Endodermal cell (in vitro differentiated cells): ENCODE results near the gene KIF20B. TPM values are rescaled to one million over a fixed set of nuclear protein-coding genes. Genes with fewer than 3 reads are reported as not detected.

Experiments
- DNase-seq: peaks from one replicate; pipeline ENCODE4 v3.0.0-alpha.2; 2017
- H3K27ac ChIP-seq: 2 replicates; pipeline ENCODE4 v1.5.1; 2013; ENCODE audit warnings: mild to moderate bottlenecking, low read depth, low read length, moderate library complexity
- H3K27me3 ChIP-seq: 2 replicates; pipeline ENCODE4 v1.6.1; 2013; ENCODE audit warnings: mild to moderate bottlenecking, low read length, moderate library complexity; ENCODE audit not compliant: insufficient read depth, control insufficient read depth, poor library complexity, severe bottlenecking
- H3K36me3 ChIP-seq: 2 replicates; pipeline ENCODE4 v1.7.0; 2013; ENCODE audit warnings: mild to moderate bottlenecking, low read length, moderate library complexity; ENCODE audit not compliant: control insufficient read depth, insufficient read depth
- H3K4me1 ChIP-seq: one replicate; pipeline ENCODE4 v1.7.0; 2013; ENCODE audit warnings: low read length; ENCODE audit not compliant: control insufficient read depth, insufficient read depth
- H3K4me3 ChIP-seq: 2 replicates; pipeline ENCODE4 v1.5.1; 2013; ENCODE audit warnings: mild to moderate bottlenecking, low read length, moderate library complexity
- H3K9ac ChIP-seq: 2 replicates; pipeline ENCODE4 v1.6.1; 2013; ENCODE audit warnings: mild to moderate bottlenecking, low read length, moderate library complexity; ENCODE audit not compliant: poor library complexity, severe bottlenecking; ENCODE audit errors: extremely low read depth
- H3K9me3 ChIP-seq: 2 replicates; pipeline ENCODE4 v1.6.1; 2013; ENCODE audit warnings: mild to moderate bottlenecking, low read length, moderate library complexity; ENCODE audit not compliant: control insufficient read depth
- H3K27ac Mint-ChIP-seq: 2 replicates; pipeline ENCODE4 v1.8.0; 2020; ENCODE audit warnings: mixed read lengths
- H3K27me3 Mint-ChIP-seq: 2 replicates; pipeline ENCODE4 v1.8.0; 2021; ENCODE audit warnings: mild to moderate bottlenecking, mixed read lengths; ENCODE audit not compliant: insufficient read depth
- H3K36me3 Mint-ChIP-seq: 2 replicates; pipeline ENCODE4 v1.8.0; 2020; ENCODE audit warnings: low read depth, mixed read lengths
- H3K4me1 Mint-ChIP-seq: 2 replicates; pipeline ENCODE4 v1.8.0; 2020; ENCODE audit warnings: mixed read lengths
- H3K4me3 Mint-ChIP-seq: 2 replicates; pipeline ENCODE4 v1.8.0; 2020; ENCODE audit warnings: mild to moderate bottlenecking, moderate library complexity, mixed read lengths
- H3K9me3 Mint-ChIP-seq: 2 replicates; pipeline ENCODE4 v1.8.0; 2020; ENCODE audit warnings: mild to moderate bottlenecking, mixed read lengths
- WGBS, 2 experiments: methylation state at CpG; one replicate each; pipeline versions ENCODE4 v1.1.5 to v1.1.7; 2013; ENCODE audit warnings: missing lambda C conversion rate in 2 of 2, mixed read lengths in 1 of 2; ENCODE audit not compliant: insufficient coverage in 1 of 2, insufficient read length in 1 of 2; 5-methylcytosine and 5-hydroxymethylcytosine counted together
- total RNA-seq, 2 donors: library from RNA; stranded (reverse); fragmentation: NEBNext Ultra II Directional in 1 of 2; extraction: Animal tissue kit (Norgen Biotek cat#: 25700) in 1 of 2; gene quantifications; 2 replicates in 1 of 2; 3 replicates in 1 of 2; pipeline ENCODE4 v1.2.1, GENCODE V29; 2021
- TF ChIP-seq, protein P1 (sequence below): fragments of 200-600 bp; sonication (generic); conservative IDR thresholded peaks from 2 replicates; pipeline ENCODE4 v1.5.0; 2021; ENCODE audit warnings: antibody characterized with exemption, mild to moderate bottlenecking

The KIF20B gene
- total RNA-seq, 2 donors from 2014 or later, result 43.4 to 43.7 TPM

DNA sequence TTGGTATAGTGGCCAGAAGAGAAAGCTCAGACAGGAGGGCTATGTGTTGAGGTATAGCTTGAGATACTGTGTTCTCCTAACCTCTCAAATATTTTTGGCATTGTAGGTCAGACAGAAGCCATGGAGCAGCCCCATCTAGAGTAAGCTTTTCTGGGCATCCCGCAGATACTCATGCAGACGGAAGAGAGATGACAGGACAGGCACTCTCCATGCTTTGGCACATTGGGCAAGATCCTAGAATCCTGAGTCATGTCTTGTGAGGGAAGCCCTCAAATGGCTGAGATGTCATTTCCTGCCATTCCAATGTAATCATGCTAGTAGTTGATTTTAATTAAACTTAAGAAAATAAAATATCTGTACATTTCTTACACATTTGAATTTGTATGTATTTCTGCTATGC lies 16.8 kb upstream of the KIF20B start:
- H3K36me3 ChIP-seq, result no peaks in the 10 kb centered on the region
- H3K36me3 Mint-ChIP-seq, result no peaks in the 10 kb centered on the region
- peaks cover 3% of the 10 kb centered on the region for H3K4me1 Mint-ChIP-seq
- WGBS, 2 experiments, result 94 to 100% methylated on average over 2 of the region's 2 CpGs
- no peak for DNase-seq
- H3K27ac ChIP-seq, result no peak overlapping the region
- no peaks in the 10 kb centered on the region for H3K4me1 ChIP-seq
- no peak overlapping the region for H3K4me3 Mint-ChIP-seq
- no peaks in the 10 kb centered on the region for H3K27me3 ChIP-seq
- no peaks in the 10 kb centered on the region for H3K9me3 Mint-ChIP-seq
- TF ChIP-seq, protein P1, sequence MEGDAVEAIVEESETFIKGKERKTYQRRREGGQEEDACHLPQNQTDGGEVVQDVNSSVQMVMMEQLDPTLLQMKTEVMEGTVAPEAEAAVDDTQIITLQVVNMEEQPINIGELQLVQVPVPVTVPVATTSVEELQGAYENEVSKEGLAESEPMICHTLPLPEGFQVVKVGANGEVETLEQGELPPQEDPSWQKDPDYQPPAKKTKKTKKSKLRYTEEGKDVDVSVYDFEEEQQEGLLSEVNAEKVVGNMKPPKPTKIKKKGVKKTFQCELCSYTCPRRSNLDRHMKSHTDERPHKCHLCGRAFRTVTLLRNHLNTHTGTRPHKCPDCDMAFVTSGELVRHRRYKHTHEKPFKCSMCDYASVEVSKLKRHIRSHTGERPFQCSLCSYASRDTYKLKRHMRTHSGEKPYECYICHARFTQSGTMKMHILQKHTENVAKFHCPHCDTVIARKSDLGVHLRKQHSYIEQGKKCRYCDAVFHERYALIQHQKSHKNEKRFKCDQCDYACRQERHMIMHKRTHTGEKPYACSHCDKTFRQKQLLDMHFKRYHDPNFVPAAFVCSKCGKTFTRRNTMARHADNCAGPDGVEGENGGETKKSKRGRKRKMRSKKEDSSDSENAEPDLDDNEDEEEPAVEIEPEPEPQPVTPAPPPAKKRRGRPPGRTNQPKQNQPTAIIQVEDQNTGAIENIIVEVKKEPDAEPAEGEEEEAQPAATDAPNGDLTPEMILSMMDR, result no peak
- H3K9ac ChIP-seq, result no peak overlapping the region
- H3K27me3 Mint-ChIP-seq, result no peaks in the 10 kb centered on the region
- no peak overlapping the region for H3K27ac Mint-ChIP-seq
- no peaks in the 10 kb centered on the region for H3K9me3 ChIP-seq
- no peak overlapping the region for H3K4me3 ChIP-seq

DNA sequence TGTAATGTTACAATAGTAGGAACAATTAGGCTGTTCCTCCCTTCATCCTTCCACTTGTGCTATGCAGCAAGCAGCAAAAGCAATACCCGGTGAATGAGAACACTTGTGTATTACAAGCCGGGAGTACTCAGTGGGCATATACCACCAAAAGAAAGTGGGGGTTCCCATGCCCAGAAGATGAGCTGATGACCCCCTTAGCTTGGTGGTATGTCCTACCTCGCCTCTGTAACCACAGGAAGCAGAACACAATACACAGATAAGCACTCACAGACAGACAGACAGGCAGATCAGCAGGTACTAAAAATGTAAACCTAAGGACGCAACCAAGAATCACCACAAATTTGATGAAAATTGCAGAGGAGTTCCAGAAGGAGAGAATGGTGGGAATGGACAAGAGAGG lies 15.5 kb upstream of the KIF20B start:
- Mint-ChIP-seq H3K4me1 (peaks cover 3% of the 10 kb centered on the region), H3K9me3 (no peaks in the 10 kb centered on the region), H3K4me3 (no peak overlapping the region), H3K36me3 (no peaks in the 10 kb centered on the region), H3K27me3 (no peaks in the 10 kb centered on the region), H3K27ac (no peak overlapping the region)
- H3K27ac ChIP-seq, result no peak overlapping the region
- H3K4me3 ChIP-seq, result no peak overlapping the region
- H3K9ac ChIP-seq, result no peak overlapping the region
- H3K27me3 ChIP-seq, result no peaks in the 10 kb centered on the region
- H3K36me3 ChIP-seq, result no peaks in the 10 kb centered on the region
- TF ChIP-seq, protein P1, result no peak
- no peaks in the 10 kb centered on the region for H3K9me3 ChIP-seq
- no peak for DNase-seq
- WGBS, 2 experiments, result 93% methylated on average over 2 to 4 of the region's 4 CpGs
- H3K4me1 ChIP-seq, result no peaks in the 10 kb centered on the region

DNA sequence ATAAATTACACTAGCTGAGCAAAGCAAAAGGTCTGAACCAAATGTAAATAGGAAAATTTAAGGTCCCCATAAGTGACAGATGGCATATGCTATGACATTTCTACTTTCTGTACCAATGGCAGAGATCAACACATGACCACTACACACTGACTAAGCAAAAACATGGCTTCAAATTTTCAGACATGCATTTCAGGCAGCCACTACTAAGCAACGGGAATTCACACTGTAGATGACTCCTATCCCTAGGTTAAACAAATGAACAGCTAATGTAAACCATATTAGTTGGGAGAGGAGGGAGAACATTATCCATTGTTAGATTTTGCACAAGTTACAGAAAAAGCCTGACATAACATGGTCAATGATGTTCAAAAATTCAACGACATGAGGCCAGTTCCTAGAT lies 11.4 kb upstream of the KIF20B start:
- H3K36me3 Mint-ChIP-seq, result no peaks in the 10 kb centered on the region
- peaks cover 13% of the 10 kb centered on the region for H3K4me1 Mint-ChIP-seq
- H3K9me3 ChIP-seq, result no peaks in the 10 kb centered on the region
- no peaks in the 10 kb centered on the region for H3K4me1 ChIP-seq
- H3K9ac ChIP-seq, result no peak overlapping the region
- 86 to 94% methylated on average over 1 of the region's 2 CpGs for WGBS, 2 experiments
- no peaks in the 10 kb centered on the region for H3K27me3 ChIP-seq
- no peaks in the 10 kb centered on the region for H3K9me3 Mint-ChIP-seq
- H3K27ac ChIP-seq, result no peak overlapping the region
- DNase-seq, result no peak
- H3K27ac Mint-ChIP-seq, result no peak overlapping the region
- H3K27me3 Mint-ChIP-seq, result no peaks in the 10 kb centered on the region
- no peak overlapping the region for H3K4me3 ChIP-seq
- no peak overlapping the region for H3K4me3 Mint-ChIP-seq
- TF ChIP-seq, protein P1, result no peak
- H3K36me3 ChIP-seq, result no peaks in the 10 kb centered on the region
